ENCODE data around the gene PRDM16.

The PRDM16 gene

GRCh38 chr1:3393987-3394920 is 325.3 kb downstream of the PRDM16 start:
- ATAC-seq = no peak
- TF ChIP-seq OSR1 (CRISPR knock-in tag; IDR thresholded peaks at IDR 0.05) (no peak), TSHZ2 (CRISPR knock-in tag; IDR thresholded peaks at IDR 0.05) (no peak), SNAI2 (CRISPR knock-in tag; IDR thresholded peaks at IDR 0.05) (no peak), PPARA (CRISPR knock-in tag; IDR thresholded peaks at IDR 0.05; ENCODE audit: borderline replicate concordance) (no peak), TOX (CRISPR knock-in tag; IDR thresholded peaks at IDR 0.05; ENCODE audit: borderline replicate concordance) (no peak), ZNF565 (CRISPR knock-in tag; conservative IDR thresholded peaks at IDR 0.05; ENCODE audit: low read depth) (no peak), TCF4 (CRISPR knock-in tag; IDR thresholded peaks at IDR 0.05; ENCODE audit: borderline replicate concordance) (no peak), ZC3H10 (CRISPR knock-in tag; IDR thresholded peaks at IDR 0.05) (no peak), ESRRG (CRISPR knock-in tag; IDR thresholded peaks at IDR 0.05) (no peak), CSRNP3 (CRISPR knock-in tag; IDR thresholded peaks at IDR 0.05) (no peak), RARB (CRISPR knock-in tag; IDR thresholded peaks at IDR 0.05) (no peak), CSDC2 (CRISPR knock-in tag; IDR thresholded peaks at IDR 0.05) (no peak), ZFP30 (CRISPR knock-in tag; IDR thresholded peaks at IDR 0.05) (no peak)

GRCh38 chr1:3396411-3396810 is 327.4 kb downstream of the PRDM16 start:
- ATAC-seq = no peak
- TF ChIP-seq SNAI2 (CRISPR knock-in tag; IDR thresholded peaks at IDR 0.05) (no peak), ESRRG (CRISPR knock-in tag; IDR thresholded peaks at IDR 0.05) (no peak), ISL1 (CRISPR knock-in tag; IDR thresholded peaks at IDR 0.05) (no peak), BACH2 (CRISPR knock-in tag; IDR thresholded peaks at IDR 0.05; ENCODE audit: borderline replicate concordance) (no peak), GLIS3 (CRISPR knock-in tag; IDR thresholded peaks at IDR 0.05) (no peak), ZNF8 (CRISPR knock-in tag; IDR thresholded peaks at IDR 0.05) (no peak), OSR1 (CRISPR knock-in tag; IDR thresholded peaks at IDR 0.05) (no peak), CREB5 (CRISPR knock-in tag; IDR thresholded peaks at IDR 0.05; ENCODE audit: low read depth) (no peak), PPARA (CRISPR knock-in tag; IDR thresholded peaks at IDR 0.05; ENCODE audit: borderline replicate concordance) (no peak), ZC3H10 (CRISPR knock-in tag; IDR thresholded peaks at IDR 0.05) (no peak), ZNF565 (CRISPR knock-in tag; conservative IDR thresholded peaks at IDR 0.05; ENCODE audit: low read depth) (no peak), TOX (CRISPR knock-in tag; IDR thresholded peaks at IDR 0.05; ENCODE audit: borderline replicate concordance) (no peak)

- no peak for TF ChIP-seq PATZ1 (CRISPR knock-in tag; IDR thresholded peaks at IDR 0.05; ENCODE audit: borderline replicate concordance)
- TF ChIP-seq BACH2 (CRISPR knock-in tag; IDR thresholded peaks at IDR 0.05; ENCODE audit: borderline replicate concordance) = no peak
- no peak for TF ChIP-seq ISL1 (CRISPR knock-in tag; IDR thresholded peaks at IDR 0.05)
- TF ChIP-seq GLIS3 (CRISPR knock-in tag; IDR thresholded peaks at IDR 0.05) = no peak
- TF ChIP-seq ZFP3 (CRISPR knock-in tag; IDR thresholded peaks at IDR 0.05) = no peak
- TF ChIP-seq OSR1 (CRISPR knock-in tag; IDR thresholded peaks at IDR 0.05) = no peak
- ATAC-seq = no peak
Measured at GRCh38 chr1:3397311-3397710, 328.3 kb downstream of the PRDM16 start.
